ENCODE measurements around the gene EMP2.

EMP2 gene

DNA sequence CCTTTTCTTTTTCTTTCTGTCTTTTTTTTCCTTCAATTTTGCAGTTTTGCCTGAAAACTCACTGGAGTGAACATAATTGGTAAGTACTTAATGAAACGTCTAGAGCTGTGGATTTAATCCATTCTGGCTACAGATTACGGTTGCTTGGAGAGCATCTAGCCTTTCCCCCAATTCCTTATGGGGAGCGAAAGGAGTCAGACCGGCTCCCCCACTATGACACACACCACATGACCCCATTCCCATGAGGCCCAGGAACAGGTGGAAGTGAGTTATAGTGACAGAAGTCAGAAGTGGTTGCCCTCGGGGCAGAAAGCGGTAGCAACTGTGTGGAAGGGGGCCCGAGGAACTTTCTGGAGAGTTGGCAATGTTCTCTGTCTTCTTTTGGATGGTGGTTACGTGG, 41.2 kb downstream of the EMP2 start:
- H3K79me2 ChIP-seq (ENCODE audit: insufficient read depth, low read length), result no peaks in the 10 kb centered on the region
- no peak overlapping the region for H3K4me3 ChIP-seq (ENCODE audit: low read depth, low read length, poor library complexity, severe bottlenecking)
- 0 out of 2 replicates have a peak, but pooled peaks cover 3% of the 10 kb centered on the region for H3K27me3 ChIP-seq (ENCODE audit: insufficient read depth, low read length)
- H3K9me3 ChIP-seq (ENCODE audit: low read length), result no peaks in the 10 kb centered on the region
- TF ChIP-seq, protein P1, sequence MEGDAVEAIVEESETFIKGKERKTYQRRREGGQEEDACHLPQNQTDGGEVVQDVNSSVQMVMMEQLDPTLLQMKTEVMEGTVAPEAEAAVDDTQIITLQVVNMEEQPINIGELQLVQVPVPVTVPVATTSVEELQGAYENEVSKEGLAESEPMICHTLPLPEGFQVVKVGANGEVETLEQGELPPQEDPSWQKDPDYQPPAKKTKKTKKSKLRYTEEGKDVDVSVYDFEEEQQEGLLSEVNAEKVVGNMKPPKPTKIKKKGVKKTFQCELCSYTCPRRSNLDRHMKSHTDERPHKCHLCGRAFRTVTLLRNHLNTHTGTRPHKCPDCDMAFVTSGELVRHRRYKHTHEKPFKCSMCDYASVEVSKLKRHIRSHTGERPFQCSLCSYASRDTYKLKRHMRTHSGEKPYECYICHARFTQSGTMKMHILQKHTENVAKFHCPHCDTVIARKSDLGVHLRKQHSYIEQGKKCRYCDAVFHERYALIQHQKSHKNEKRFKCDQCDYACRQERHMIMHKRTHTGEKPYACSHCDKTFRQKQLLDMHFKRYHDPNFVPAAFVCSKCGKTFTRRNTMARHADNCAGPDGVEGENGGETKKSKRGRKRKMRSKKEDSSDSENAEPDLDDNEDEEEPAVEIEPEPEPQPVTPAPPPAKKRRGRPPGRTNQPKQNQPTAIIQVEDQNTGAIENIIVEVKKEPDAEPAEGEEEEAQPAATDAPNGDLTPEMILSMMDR (IDR thresholded peaks at IDR 0.05; ENCODE audit: low read length), result no peak
- TF ChIP-seq EZH2 (IDR thresholded peaks at IDR 0.05; ENCODE audit: borderline replicate concordance, low read length), result no peak
- no peaks in the 10 kb centered on the region for H4K20me1 ChIP-seq (ENCODE audit: insufficient read depth, low read length)
- H3K9me2 ChIP-seq (ENCODE audit: low read depth, low read length), result no peaks in the 10 kb centered on the region
- no peak overlapping the region for H3K27ac ChIP-seq (ENCODE audit: low read depth, low read length, poor library complexity, severe bottlenecking)
- no peaks in the 10 kb centered on the region for H3F3A ChIP-seq (ENCODE audit: insufficient read depth, low read length)
- no peak overlapping the region for H2AFZ ChIP-seq (ENCODE audit: low read length)
- no peaks in the 10 kb centered on the region for H3K4me1 ChIP-seq (ENCODE audit: insufficient read depth, low read length, severe bottlenecking)
- no peak overlapping the region for H3K4me2 ChIP-seq (ENCODE audit: low read length)
- no peak overlapping the region for H3K9ac ChIP-seq (ENCODE audit: low read length)
- no peaks in the 10 kb centered on the region for H3K36me3 ChIP-seq (ENCODE audit: insufficient read depth, low read length)

DNA sequence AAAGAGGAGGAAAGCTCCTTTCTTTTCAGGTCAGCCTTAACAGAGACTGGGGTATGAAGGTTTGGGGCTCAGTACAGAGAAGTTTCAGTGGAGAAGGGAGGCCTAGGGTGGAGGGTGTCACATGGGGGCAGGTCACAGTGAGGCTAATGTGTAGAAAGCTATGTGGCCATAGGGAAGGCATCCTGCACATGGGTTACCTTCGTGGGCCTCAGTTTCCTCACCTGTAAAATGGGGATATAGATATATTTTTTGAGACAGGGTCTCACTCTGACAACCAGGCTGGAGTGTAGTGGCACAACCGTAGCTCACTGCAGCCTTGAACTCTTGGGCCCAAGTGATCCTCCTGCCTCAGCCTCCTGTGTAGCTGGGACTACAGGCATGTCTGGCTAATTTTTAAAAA, 41.8 kb downstream of the EMP2 start:
- Histone ChIP-seq H3K4me3 (ENCODE audit: low read depth, low read length, poor library complexity, severe bottlenecking) (no peak overlapping the region), H3K79me2 (ENCODE audit: insufficient read depth, low read length) (no peaks in the 10 kb centered on the region), H3K9me3 (ENCODE audit: low read length) (no peaks in the 10 kb centered on the region), H3K9ac (ENCODE audit: low read length) (no peak overlapping the region), H3K27ac (ENCODE audit: low read depth, low read length, poor library complexity, severe bottlenecking) (no peak overlapping the region), H2AFZ (ENCODE audit: low read length) (no peak overlapping the region), H3K4me2 (ENCODE audit: low read length) (no peak overlapping the region), H4K20me1 (ENCODE audit: insufficient read depth, low read length) (no peaks in the 10 kb centered on the region), H3K36me3 (ENCODE audit: insufficient read depth, low read length) (no peaks in the 10 kb centered on the region), H3K9me2 (ENCODE audit: low read depth, low read length) (no peaks in the 10 kb centered on the region), H3K27me3 (ENCODE audit: insufficient read depth, low read length) (0 out of 2 replicates have a peak, but pooled peaks cover 3% of the 10 kb centered on the region), H3K4me1 (ENCODE audit: insufficient read depth, low read length, severe bottlenecking) (no peaks in the 10 kb centered on the region), H3F3A (ENCODE audit: insufficient read depth, low read length) (no peaks in the 10 kb centered on the region)
- TF ChIP-seq EZH2 (IDR thresholded peaks at IDR 0.05; ENCODE audit: borderline replicate concordance, low read length), result no peak
- TF ChIP-seq, protein P1 (IDR thresholded peaks at IDR 0.05; ENCODE audit: low read length), result no peak

DNA sequence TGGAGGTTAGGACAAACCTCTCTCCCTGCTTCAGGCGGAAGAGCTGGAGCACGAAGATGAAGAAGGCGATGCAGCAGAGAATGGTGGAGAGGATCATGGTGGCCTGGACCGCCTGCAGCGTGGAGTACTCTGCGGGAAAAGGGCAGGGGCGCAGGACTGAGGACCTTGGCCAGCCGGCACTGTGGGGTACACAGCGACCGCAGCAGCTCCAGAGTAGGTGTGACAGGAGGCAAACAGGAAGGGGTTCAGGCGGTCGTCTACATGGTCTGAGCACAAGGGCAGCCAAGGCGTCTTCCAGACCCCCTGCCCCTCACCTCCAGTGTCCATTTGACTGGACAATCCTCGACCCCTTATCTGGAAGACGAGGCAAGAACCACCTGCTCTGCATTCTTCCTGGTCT, 42.5 kb downstream of the EMP2 start:
- H3K9ac ChIP-seq (ENCODE audit: low read length), result no peak overlapping the region
- H3K27ac ChIP-seq (ENCODE audit: low read depth, low read length, poor library complexity, severe bottlenecking), result no peak overlapping the region

More for the DNA sequence above, 42.5 kb downstream of the EMP2 start:
- TF ChIP-seq EZH2 (IDR thresholded peaks at IDR 0.05; ENCODE audit: borderline replicate concordance, low read length), result no peak
- TF ChIP-seq, protein P1 (IDR thresholded peaks at IDR 0.05; ENCODE audit: low read length), result no peak
- no peaks in the 10 kb centered on the region for H3K36me3 ChIP-seq (ENCODE audit: insufficient read depth, low read length)
- no peaks in the 10 kb centered on the region for H3K4me1 ChIP-seq (ENCODE audit: insufficient read depth, low read length, severe bottlenecking)
- H3F3A ChIP-seq (ENCODE audit: insufficient read depth, low read length), result no peaks in the 10 kb centered on the region
- no peak overlapping the region for H2AFZ ChIP-seq (ENCODE audit: low read length)
- no peaks in the 10 kb centered on the region for H3K9me3 ChIP-seq (ENCODE audit: low read length)
- H3K4me3 ChIP-seq (ENCODE audit: low read depth, low read length, poor library complexity, severe bottlenecking), result no peak overlapping the region
- no peak overlapping the region for H3K4me2 ChIP-seq (ENCODE audit: low read length)
- H4K20me1 ChIP-seq (ENCODE audit: insufficient read depth, low read length), result no peaks in the 10 kb centered on the region
- H3K27me3 ChIP-seq (ENCODE audit: insufficient read depth, low read length), result 0 out of 2 replicates have a peak, but pooled peaks cover 3% of the 10 kb centered on the region
- H3K9me2 ChIP-seq (ENCODE audit: low read depth, low read length), result no peaks in the 10 kb centered on the region
- H3K79me2 ChIP-seq (ENCODE audit: insufficient read depth, low read length), result no peaks in the 10 kb centered on the region

Data from OCI-LY1 (cell line).